ENCODE results near the gene B4GALNT3.
A peak's percentile ranks its signal among the peaks of the same experiment; 100 is the strongest.

The B4GALNT3 gene

GRCh38 chr12:558580-558979, 98.8 kb downstream of the B4GALNT3 start:
- no peak for DNase-seq (ENCODE audit: low read depth in 2 of 2, low spot score in 1 of 2)

DNA sequence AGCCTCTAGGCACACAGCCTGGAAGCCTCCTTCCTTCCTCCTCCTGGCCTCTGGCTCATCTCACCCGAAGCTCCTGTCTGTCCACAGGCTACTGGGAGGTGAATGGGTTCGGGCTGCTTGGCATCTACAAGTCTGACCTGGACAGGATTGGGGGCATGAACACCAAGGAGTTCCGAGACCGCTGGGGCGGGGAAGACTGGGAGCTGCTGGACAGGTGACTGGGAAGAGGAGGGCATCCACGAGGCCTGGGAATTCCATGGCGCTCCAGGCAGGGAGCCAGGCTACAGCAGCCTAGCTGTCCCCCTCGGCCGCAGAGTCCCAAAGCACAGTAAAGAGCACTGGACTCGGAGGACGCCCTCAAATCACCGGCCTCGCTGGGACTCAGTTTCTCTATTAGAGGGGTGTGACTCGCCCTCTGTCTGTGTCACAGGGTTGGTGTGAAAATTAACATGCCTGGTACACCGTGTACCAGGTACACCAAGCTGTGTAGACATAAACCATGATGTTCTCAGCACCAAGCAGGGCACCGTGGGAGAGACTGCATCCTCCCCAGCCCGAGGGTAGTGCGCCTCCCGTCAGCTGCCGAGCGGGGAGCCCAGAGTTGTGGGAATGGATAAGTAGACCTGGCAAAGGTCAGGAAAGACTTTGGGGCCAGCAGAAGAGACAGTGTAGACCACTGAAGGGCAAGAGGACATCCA, 99.6 kb downstream of the B4GALNT3 start:
- no peak for DNase-seq (ENCODE audit: low read depth in 2 of 2, low spot score in 1 of 2)

GRCh38 chr12:559906-560455, 100.2 kb downstream of the B4GALNT3 start:
- DNase-seq (ENCODE audit: low read depth in 2 of 2, low spot score in 1 of 2): no peak

DNA sequence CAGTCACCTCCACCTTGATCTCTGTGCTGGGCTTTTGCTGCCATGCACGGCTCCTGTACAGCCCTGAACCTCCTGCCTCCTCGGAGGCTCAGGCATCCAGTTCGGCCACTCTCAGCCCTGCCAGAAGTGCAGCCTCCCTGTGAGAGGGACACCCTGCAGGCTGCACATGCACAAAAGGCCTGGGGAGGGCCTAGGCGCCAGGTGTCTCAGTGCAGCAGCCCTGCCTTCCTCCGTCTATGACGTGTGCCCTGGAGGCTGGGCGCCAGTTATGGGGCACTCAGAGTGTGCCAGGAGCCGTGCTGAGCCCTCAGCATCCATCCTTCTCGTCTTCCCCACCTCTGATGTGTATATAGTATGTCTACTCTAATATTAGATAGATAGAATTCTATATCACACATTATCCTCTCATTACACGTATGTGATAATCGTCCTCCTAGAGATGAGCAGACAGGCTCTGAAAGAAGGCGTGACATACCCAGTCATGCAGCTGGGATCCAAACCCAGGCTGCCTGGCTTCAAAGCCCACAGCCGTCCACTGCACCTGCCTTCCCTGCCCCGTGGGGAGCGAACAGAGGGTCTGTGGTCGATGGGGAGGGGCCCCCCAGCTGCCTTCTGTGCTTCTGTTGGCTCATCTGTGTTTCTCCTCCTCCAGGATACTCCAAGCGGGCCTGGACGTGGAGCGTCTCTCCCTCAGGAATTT, 101.1 kb downstream of the B4GALNT3 start:
- no peak for DNase-seq (ENCODE audit: low read depth in 2 of 2, low spot score in 1 of 2)

DNA sequence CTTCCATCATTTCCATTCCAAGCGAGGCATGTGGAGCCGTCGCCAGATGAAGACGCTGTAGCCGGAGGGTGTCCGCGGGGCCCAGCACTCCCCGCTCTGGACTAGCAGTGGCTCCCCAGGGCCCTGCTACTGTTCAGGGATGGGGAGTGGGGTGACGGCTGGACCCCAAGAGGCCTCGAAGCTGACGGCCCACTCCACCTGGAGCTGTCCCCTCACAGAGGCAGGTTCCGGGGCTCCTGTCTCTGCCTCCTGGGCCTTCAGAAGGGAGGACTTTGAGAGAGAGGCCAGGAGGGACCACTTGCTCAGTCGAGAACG, 101.6 kb downstream of the B4GALNT3 start:
- DNase-seq (ENCODE audit: low read depth in 2 of 2, low spot score in 1 of 2): no peak

DNA sequence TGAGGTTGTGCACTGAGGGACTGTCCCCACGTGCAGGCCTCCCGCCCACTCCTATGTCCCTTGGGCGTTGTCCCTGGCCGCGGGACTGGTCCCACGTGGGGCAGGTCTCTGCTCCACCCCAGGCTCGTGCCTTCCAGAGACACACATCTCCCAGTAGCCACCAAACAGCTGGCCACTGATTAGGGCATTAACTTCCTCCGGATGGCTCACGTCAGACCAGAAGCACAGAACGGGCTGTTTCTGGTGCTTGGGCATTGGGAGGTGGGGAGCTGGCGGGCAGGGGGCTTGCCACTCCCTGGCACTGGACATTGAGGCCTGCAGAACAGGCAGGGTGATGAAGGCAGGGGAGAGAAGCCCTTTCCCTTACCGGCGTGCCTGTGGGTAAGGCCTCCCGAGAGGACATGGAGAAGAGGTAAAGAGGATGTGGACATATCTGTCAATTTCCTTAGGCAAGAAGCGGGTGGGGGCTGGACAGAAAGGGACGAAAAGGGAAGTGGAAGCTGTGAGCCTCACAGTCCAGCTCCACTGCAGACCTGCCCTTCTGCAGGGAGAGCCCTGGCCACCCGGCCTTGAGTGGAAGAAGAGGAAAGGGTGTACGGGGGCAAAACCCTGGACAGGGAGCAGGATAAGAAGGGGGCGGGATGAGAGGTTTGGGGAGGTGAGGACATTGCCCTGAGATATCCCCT, 102.3 kb downstream of the B4GALNT3 start:
- no peak for DNase-seq (ENCODE audit: low read depth in 2 of 2, low spot score in 1 of 2)

GRCh38 chr12:562634-563033, 102.9 kb downstream of the B4GALNT3 start:
- no peak for DNase-seq (ENCODE audit: low read depth in 2 of 2, low spot score in 1 of 2)

DNA sequence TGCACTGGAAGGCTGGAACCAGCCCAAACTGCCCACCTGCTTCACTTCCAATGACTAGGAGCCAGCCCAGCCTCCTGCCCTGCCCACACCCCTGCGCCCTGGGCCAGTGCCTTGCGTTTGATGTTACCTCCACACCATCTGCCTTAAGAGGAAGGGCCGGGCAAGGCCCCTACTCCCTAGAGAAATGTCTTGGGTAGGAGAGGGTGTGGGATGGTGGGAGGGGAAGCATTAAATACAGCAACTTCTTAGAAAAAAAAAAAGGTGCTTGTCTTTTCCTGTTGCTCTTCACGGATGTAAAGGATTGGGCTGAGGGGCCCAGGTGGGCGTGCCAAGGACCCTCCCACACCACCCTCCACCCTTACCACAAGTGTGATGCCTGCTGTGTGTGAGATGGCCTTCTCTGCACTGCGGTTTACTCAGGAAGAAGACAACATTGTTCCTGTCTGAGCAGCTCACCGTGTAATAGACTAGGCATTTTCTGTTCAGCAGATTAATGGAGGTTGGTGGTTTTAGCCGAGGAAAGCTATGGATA, 103.6 kb downstream of the B4GALNT3 start:
- DNase-seq (ENCODE audit: low read depth in 2 of 2, low spot score in 1 of 2): peak in 1 of 2 donors; percentile 26

- no peak for DNase-seq (ENCODE audit: low read depth in 2 of 2, low spot score in 1 of 2)
Observed at GRCh38 chr12:563787-564298, 104.1 kb downstream of the B4GALNT3 start.

GRCh38 chr12:565161-565560, 105.4 kb downstream of the B4GALNT3 start:
- DNase-seq (ENCODE audit: low read depth in 2 of 2, low spot score in 1 of 2): no peak

GRCh38 chr12:565589-566105, 105.9 kb downstream of the B4GALNT3 start:
- no peak for DNase-seq (ENCODE audit: low read depth in 2 of 2, low spot score in 1 of 2)

DNA sequence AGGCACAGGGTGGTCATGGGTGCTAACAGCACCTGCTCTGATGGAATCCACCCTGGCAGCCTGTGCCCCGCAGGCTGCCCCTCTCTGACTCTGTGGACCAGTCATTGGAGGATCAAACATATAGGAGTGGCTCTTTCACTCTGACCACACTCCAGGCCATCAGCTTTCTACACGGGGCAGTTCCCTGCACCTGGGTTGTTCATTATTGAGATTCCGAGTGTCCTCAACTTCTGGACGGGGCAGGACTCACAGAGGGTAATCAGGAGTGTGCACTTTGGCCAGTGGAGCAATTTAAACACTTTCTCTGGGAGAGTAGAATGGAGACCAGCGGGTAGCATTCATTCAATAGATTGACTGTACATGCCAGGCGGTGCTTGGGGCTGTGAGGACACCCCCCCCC, 108.7 kb downstream of the B4GALNT3 start:
- DNase-seq (ENCODE audit: low read depth in 2 of 2, low spot score in 1 of 2): no peak

- DNase-seq (ENCODE audit: low read depth in 2 of 2, low spot score in 1 of 2): no peak
Observed at GRCh38 chr12:569091-569676, 109.4 kb downstream of the B4GALNT3 start.

- peak; percentile 66 to 74 for DNase-seq (ENCODE audit: low read depth in 2 of 2, low spot score in 1 of 2)
Observed at GRCh38 chr12:569803-570434, 110.2 kb downstream of the B4GALNT3 start.

DNA sequence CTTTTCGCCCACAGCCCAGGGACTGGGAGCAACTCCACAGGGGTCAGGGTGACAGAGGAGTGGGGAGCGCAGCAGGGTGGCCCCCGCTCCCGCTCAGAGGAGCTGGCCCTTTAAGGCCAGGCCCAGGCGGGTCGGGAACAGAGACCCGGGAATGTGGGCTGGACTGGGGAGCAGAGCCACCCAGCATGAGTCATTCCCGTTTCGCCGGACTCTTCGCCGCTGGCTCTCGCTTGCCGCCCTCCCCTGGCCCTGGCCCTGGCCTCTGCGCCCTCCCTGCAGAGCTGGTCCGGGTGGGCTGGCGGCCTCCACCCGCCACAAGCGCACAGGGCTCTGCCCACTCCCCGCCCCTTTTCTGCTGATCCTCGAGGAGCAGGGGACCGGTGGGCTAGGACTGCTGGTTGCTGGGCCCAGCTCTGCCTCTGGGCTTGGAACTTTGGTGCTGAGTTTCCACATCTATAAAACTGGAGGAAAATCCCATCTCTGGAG, 110.7 kb downstream of the B4GALNT3 start:
- no peak for DNase-seq (ENCODE audit: low read depth in 2 of 2, low spot score in 1 of 2)

GRCh38 chr12:570921-571794, 111.4 kb downstream of the B4GALNT3 start:
- no peak for DNase-seq (ENCODE audit: low read depth in 2 of 2, low spot score in 1 of 2)

DNA sequence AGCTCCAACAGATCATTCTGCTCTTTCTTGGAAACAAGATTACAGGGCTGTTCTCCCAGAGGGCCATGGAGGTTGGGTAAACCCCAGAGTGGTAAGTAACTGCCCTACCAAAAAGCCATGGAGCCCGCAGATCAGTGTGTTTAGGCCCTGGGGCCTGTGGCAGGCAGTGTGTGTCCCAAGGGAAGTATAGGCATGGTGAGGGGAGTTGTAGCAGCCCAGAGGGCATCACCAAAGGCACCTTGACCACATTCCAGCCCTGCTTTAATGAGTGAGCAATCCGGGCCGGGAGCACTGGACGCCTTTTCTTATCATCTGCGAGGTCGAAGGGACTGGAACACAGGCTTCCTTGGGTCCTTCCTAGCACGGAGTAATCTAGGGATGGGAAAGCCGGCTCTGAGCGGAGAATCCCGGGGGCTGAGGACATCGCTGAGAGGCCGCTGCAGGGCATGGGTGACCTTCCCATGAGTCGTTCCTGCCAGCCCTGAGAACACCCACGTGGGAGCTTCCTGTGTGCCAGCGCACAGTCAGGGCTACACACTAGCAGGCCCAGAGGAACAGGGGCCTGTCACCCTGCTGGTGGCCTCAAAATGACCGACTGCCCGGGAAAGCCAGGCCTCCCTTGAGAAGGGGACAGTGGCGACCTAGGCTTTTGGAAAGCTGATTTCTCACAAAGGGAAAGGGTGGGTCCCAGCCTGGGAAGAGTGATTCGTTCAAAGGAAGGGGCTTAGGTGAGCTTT, 112.2 kb downstream of the B4GALNT3 start:
- DNase-seq (ENCODE audit: low read depth in 2 of 2, low spot score in 1 of 2): no peak

DNA sequence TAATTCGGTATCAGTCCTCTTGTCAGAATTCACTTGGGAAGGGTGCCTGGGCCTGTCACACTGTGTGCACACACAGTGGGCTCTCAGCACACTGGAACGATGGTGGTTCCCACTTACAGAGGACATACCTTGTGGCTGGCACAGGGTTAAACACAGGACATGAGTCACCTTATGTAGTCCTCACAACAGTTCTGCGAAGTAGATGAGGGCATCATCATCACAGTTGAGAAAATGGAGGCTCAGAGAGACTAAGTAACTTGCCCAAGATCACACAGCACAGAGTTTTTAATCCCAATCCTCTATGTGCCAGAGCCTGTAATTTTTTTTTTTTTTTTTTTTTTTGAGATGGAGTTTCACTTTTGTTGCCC, 112.8 kb downstream of the B4GALNT3 start:
- DNase-seq (ENCODE audit: low read depth in 2 of 2, low spot score in 1 of 2): no peak

DNA sequence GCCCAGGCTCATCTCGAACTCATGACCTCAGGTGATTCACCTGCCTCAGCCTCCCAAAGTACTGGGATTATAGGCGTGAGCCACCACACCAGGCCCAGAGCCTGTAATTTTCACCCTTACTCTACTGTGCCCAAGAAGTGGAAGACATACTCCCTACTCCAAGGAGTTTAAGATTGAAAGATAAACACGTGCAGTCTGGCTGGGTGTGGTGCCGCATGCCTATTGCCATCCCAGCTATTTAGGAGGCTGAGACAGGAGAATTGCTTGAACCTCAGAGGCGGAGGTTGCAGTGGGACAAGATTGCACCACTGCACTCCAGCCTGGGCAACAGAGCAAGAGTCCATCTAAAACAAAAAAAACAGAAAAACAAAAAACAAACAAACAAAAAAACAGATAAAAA, 113.5 kb downstream of the B4GALNT3 start:
- DNase-seq (ENCODE audit: low read depth in 2 of 2, low spot score in 1 of 2): no peak

Measured in stimulated activated CD8-positive, alpha-beta memory T cell treated with anti-CD3 and anti-CD28 coated beads, Interleukin-4, amount 100 ng/mL, for 1 hour (primary cell).